K562 (cell line): ENCODE results near the gene HDAC1.

Experiments
- CEBPB ChIP-seq: fragments of 450-650 bp; IDR thresholded peaks from 2 replicates; pipeline ENCODE4 v1.6.1; 2016; ENCODE audit warnings: missing genetic modification characterization, missing compliant biosample characterization
- CREB1 ChIP-seq, 2 experiments: sonication (generic) in 1 of 2; formaldehyde crosslinking in 1 of 2; IDR thresholded peaks; 2 replicates each; pipeline versions ENCODE4 v1.6.1 to v1.8.0; 2012 to 2022; ENCODE audit warnings: inconsistent platforms in 1 of 2, mild to moderate bottlenecking in 1 of 2, missing genetic modification reagents in 1 of 2, moderate library complexity in 1 of 2
- CTCF ChIP-seq, 3 experiments: IDR thresholded peaks in 2 of 3; conservative IDR thresholded peaks in 1 of 3; 2 replicates each; pipeline ENCODE4 v1.5.1; 2011 to 2012; ENCODE audit warnings: low read length in 3 of 3, mild to moderate bottlenecking in 3 of 3, control low read depth in 2 of 3, improper control_type of control experiment in 1 of 3, inconsistent platforms in 1 of 3, low read depth in 1 of 3, mixed read lengths in 1 of 3, moderate library complexity in 1 of 3; ENCODE audit not compliant: insufficient read depth in 2 of 3
- KDM1A ChIP-seq, 2 experiments: fragments of 450-650 bp; IDR thresholded peaks; 2 replicates each; pipeline ENCODE4 v1.6.1; 2016; ENCODE audit warnings: mild to moderate bottlenecking in 2 of 2
- POLR2AphosphoS5 ChIP-seq: IDR thresholded peaks from 2 replicates; pipeline ENCODE4 v1.6.1; 2011; ENCODE audit warnings: mild to moderate bottlenecking, low read depth, low read length, moderate library complexity; ENCODE audit not compliant: control insufficient read depth, insufficient read depth
- RBBP5 ChIP-seq: fragments of 200-600 bp; sonication (generic); IDR thresholded peaks from 2 replicates; pipeline ENCODE4 v1.6.1; 2012; ENCODE audit warnings: borderline replicate concordance, mild to moderate bottlenecking, low read length, control low read depth, inconsistent platforms; ENCODE audit not compliant: insufficient read depth, poor library complexity, severe bottlenecking
- XRCC4 ChIP-seq: IDR thresholded peaks from one replicate; pipeline ENCODE4 v1.6.1; 2011; ENCODE audit not compliant: insufficient read depth, insufficient read length; ENCODE audit errors: extremely low read depth

GRCh38 chr1:32342704-32343103 lies 50.8 kb downstream of the HDAC1 start:
- TF ChIP-seq RBBP5 = no peak
- no peak for TF ChIP-seq CREB1 (IDR thresholded peaks at IDR 0.05)
- no peak for TF ChIP-seq CREB1 (CRISPR knock-in tag; IDR thresholded peaks at IDR 0.05)
- no peak for TF ChIP-seq CTCF (IDR thresholded peaks at IDR 0.05 in 2 of 3, conservative IDR thresholded peaks at IDR 0.05 in 1 of 3; ENCODE audit: insufficient read depth in 2 of 3, low read depth in 1 of 3, low read length in 3 of 3)
- no peak for TF ChIP-seq XRCC4
- no peak; a peak in 1 of 4 replicates for TF ChIP-seq KDM1A (IDR thresholded peaks at IDR 0.05)
- peak; percentile 95 for TF ChIP-seq CEBPB
- TF ChIP-seq POLR2AphosphoS5 = no peak
